Fibroblast of lung (primary cell): ENCODE results near the gene DNAJC27. TPM values are rescaled to one million over a fixed set of nuclear protein-coding genes. Genes with fewer than 3 reads are reported as not detected.

Source experiments
- DNase-seq, 2 donors: peaks; one replicate each; pipeline versions ENCODE4 v3.0.0 to v3.0.0-alpha.2; 2010; ENCODE audit warnings: low read depth in 2 of 2
- H2AFZ ChIP-seq: 2 replicates; pipeline ENCODE4 v1.5.1; 2012; ENCODE audit warnings: low read length, control low read depth, inconsistent platforms
- H3K27ac ChIP-seq: 2 replicates; pipeline ENCODE4 v1.5.1; 2011; ENCODE audit warnings: low read length, control low read depth; ENCODE audit not compliant: insufficient read depth
- H3K27me3 ChIP-seq: 2 replicates; pipeline ENCODE4 v1.5.1; 2011; ENCODE audit warnings: mild to moderate bottlenecking, low read length; ENCODE audit not compliant: control insufficient read depth, insufficient read depth
- H3K36me3 ChIP-seq: 2 replicates; pipeline ENCODE4 v1.5.1; 2011; ENCODE audit warnings: low read length; ENCODE audit not compliant: control insufficient read depth, insufficient read depth
- H3K4me1 ChIP-seq: 2 replicates; pipeline ENCODE4 v1.5.1; 2011; ENCODE audit warnings: low read length; ENCODE audit not compliant: control insufficient read depth, insufficient read depth; ENCODE audit errors: extremely low read depth
- H3K4me2 ChIP-seq: 2 replicates; pipeline ENCODE4 v1.5.1; 2011; ENCODE audit warnings: low read length, control low read depth; ENCODE audit not compliant: insufficient read depth; ENCODE audit errors: extremely low read depth
- H3K4me3 ChIP-seq, 4 experiments: fragments of 200-600 bp in 1 of 4; sonication (generic) in 1 of 4; replicated peaks in 1 of 4; 2 replicates each; pipeline ENCODE4 v1.5.1; 2011 to 2016; ENCODE audit warnings: low read length in 4 of 4, low read depth in 3 of 4, mild to moderate bottlenecking in 3 of 4, control low read depth in 2 of 4, inconsistent platforms in 1 of 4, mixed read lengths in 1 of 4; ENCODE audit not compliant: insufficient read depth in 1 of 4; ENCODE audit errors: control extremely low read depth in 1 of 4
- H3K79me2 ChIP-seq: 2 replicates; pipeline ENCODE4 v1.5.1; 2012; ENCODE audit warnings: mild to moderate bottlenecking, low read length, inconsistent platforms; ENCODE audit not compliant: control insufficient read depth, insufficient read depth
- H3K9ac ChIP-seq: 2 replicates; pipeline ENCODE4 v1.5.1; 2011; ENCODE audit warnings: mild to moderate bottlenecking, low read length, control low read depth; ENCODE audit not compliant: insufficient read depth
- H3K9me3 ChIP-seq: 2 replicates; pipeline ENCODE4 v1.5.1; 2012; ENCODE audit warnings: low read depth, low read length; ENCODE audit not compliant: control insufficient read depth, insufficient read depth
- H4K20me1 ChIP-seq: 2 replicates; pipeline ENCODE4 v1.5.1; 2011; ENCODE audit warnings: low read length; ENCODE audit not compliant: control insufficient read depth, insufficient read depth; ENCODE audit errors: extremely low read depth
- CTCF ChIP-seq, 2 donors: IDR thresholded peaks in 1 of 2; conservative IDR thresholded peaks in 1 of 2; 1 replicate in 1 of 2; 2 replicates in 1 of 2; pipeline ENCODE4 v1.5.1; 2011 to 2012; ENCODE audit warnings: low read length in 2 of 2, control low read depth in 1 of 2, inconsistent platforms in 1 of 2, low read depth in 1 of 2, mild to moderate bottlenecking in 1 of 2
- EZH2 ChIP-seq: IDR thresholded peaks from 2 replicates; pipeline ENCODE4 v1.5.1; 2012; ENCODE audit warnings: low read length, control low read depth, mild to moderate bottlenecking; ENCODE audit errors: missing control alignments
- polyA plus RNA-seq, 2 donors: library from polyadenylated mRNA; depleted of rRNA in 1 of 2; stranded (reverse) in 1 of 2; unstranded in 1 of 2; fragments of >200 nt; gene quantifications; 2 replicates each; pipeline ENCODE4 v1.2.1, GENCODE V29; 2011 to 2012; ENCODE audit warnings: missing spikeins in 1 of 2
- total RNA-seq: library from RNA; depleted of rRNA; stranded (reverse); fragments of >200 nt; gene quantifications from 2 replicates; pipeline ENCODE4 v1.2.1, GENCODE V29; 2014

Gene DNAJC27
- total and polyA plus RNA-seq, 2 donors (not counting 1 experiment from before 2014, with no cell fraction given), result 5.0 to 7.3 TPM

GRCh38 chr2:24907116-24907515, 64.6 kb downstream of the DNAJC27 start:
- Histone ChIP-seq H3K27ac (no peak overlapping the region), H3K9ac (no peak overlapping the region), H4K20me1 (no peaks in the 10 kb centered on the region), H3K4me2 (no peak overlapping the region), H3K4me1 (peaks cover 3% of the 10 kb centered on the region), H3K79me2 (no peaks in the 10 kb centered on the region), H3K9me3 (no peaks in the 10 kb centered on the region), H3K4me3 (no peak overlapping the region), H3K27me3 (no peaks in the 10 kb centered on the region), H3K36me3 (no peaks in the 10 kb centered on the region), H2AFZ (no peak overlapping the region)
- TF ChIP-seq EZH2 (no peak), CTCF (conservative IDR thresholded peaks at IDR 0.05 in 1 of 2, IDR thresholded peaks at IDR 0.05 in 1 of 2; ENCODE audit: low read depth in 1 of 2, low read length in 2 of 2) (no peak)
- peak; percentile 10 to 50 for DNase-seq

GRCh38 chr2:24906466-24906865, 65.3 kb downstream of the DNAJC27 start:
- no peaks in the 10 kb centered on the region for H4K20me1 ChIP-seq
- H2AFZ ChIP-seq, result no peak overlapping the region
- no peak for DNase-seq
- H3K27me3 ChIP-seq, result no peaks in the 10 kb centered on the region
- H3K27ac ChIP-seq, result no peak overlapping the region
- H3K36me3 ChIP-seq, result no peaks in the 10 kb centered on the region
- H3K4me2 ChIP-seq, result no peak overlapping the region
- no peak for TF ChIP-seq EZH2
- H3K9ac ChIP-seq, result no peak overlapping the region
- H3K4me3 ChIP-seq, result no peak overlapping the region
- peaks cover 3% of the 10 kb centered on the region for H3K4me1 ChIP-seq
- H3K9me3 ChIP-seq, result no peaks in the 10 kb centered on the region
- H3K79me2 ChIP-seq, result no peaks in the 10 kb centered on the region

- Histone ChIP-seq H3K79me2 (no peaks in the 10 kb centered on the region), H4K20me1 (no peaks in the 10 kb centered on the region), H2AFZ (no peak overlapping the region), H3K9ac (no peak overlapping the region), H3K4me3 (no peak overlapping the region), H3K27ac (no peak overlapping the region), H3K4me2 (no peak overlapping the region), H3K36me3 (no peaks in the 10 kb centered on the region), H3K4me1 (peaks cover 3% of the 10 kb centered on the region), H3K27me3 (no peaks in the 10 kb centered on the region), H3K9me3 (no peaks in the 10 kb centered on the region)
- no peak for DNase-seq
- TF ChIP-seq CTCF (conservative IDR thresholded peaks at IDR 0.05 in 1 of 2, IDR thresholded peaks at IDR 0.05 in 1 of 2; ENCODE audit: low read depth in 1 of 2, low read length in 2 of 2), result no peak
- no peak for TF ChIP-seq EZH2
Observed at GRCh38 chr2:24903161-24904103, 68.3 kb downstream of the DNAJC27 start.
